Stimulated activated CD4-positive, alpha-beta T cell treated with anti-CD3 and anti-CD28 coated beads, TNF-alpha, amount 100 ng/mL, for 4 hours (primary cell): Measurements from ENCODE around the gene SORBS2.

ENCODE experiments used
- DNase-seq, 3 experiments: peaks; one replicate each; pipeline ENCODE4 v3.0.0-alpha.2; 2020; ENCODE audit warnings: low read depth in 3 of 3

Gene SORBS2

GRCh38 chr4:185679523-185679922, 132.5 kb downstream of the SORBS2 start:
- no peak for DNase-seq

GRCh38 chr4:185677637-185678314, 134.2 kb downstream of the SORBS2 start:
- DNase-seq: no peak

GRCh38 chr4:185672618-185673017, 139.4 kb downstream of the SORBS2 start:
- DNase-seq: no peak

- no peak for DNase-seq
Observed at GRCh38 chr4:185672151-185672550, 139.8 kb downstream of the SORBS2 start.

GRCh38 chr4:185671496-185671895, 140.5 kb downstream of the SORBS2 start:
- DNase-seq: no peak

GRCh38 chr4:185671066-185671465, 140.9 kb downstream of the SORBS2 start:
- DNase-seq: no peak

GRCh38 chr4:185669288-185669687, 142.7 kb downstream of the SORBS2 start:
- DNase-seq: no peak

GRCh38 chr4:185666156-185666555, 145.8 kb downstream of the SORBS2 start:
- no peak for DNase-seq

GRCh38 chr4:185665655-185666054, 146.3 kb downstream of the SORBS2 start:
- no peak for DNase-seq

GRCh38 chr4:185664481-185664880, 147.5 kb downstream of the SORBS2 start:
- DNase-seq: no peak

- no peak for DNase-seq
Observed at GRCh38 chr4:185662030-185662778, 149.8 kb downstream of the SORBS2 start.

- DNase-seq: no peak
Observed at GRCh38 chr4:185660340-185660739, 151.7 kb downstream of the SORBS2 start.

GRCh38 chr4:185657699-185658098, 154.3 kb downstream of the SORBS2 start:
- no peak for DNase-seq

- no peak for DNase-seq
Observed at GRCh38 chr4:185657183-185657582, 154.8 kb downstream of the SORBS2 start.

GRCh38 chr4:185656467-185656931, 155.5 kb downstream of the SORBS2 start:
- no peak for DNase-seq

GRCh38 chr4:185654965-185655554, 156.9 kb downstream of the SORBS2 start:
- DNase-seq: no peak

GRCh38 chr4:185654311-185654710, 157.7 kb downstream of the SORBS2 start:
- no peak for DNase-seq

- no peak for DNase-seq
Observed at GRCh38 chr4:185651851-185652250, 160.1 kb downstream of the SORBS2 start.

- no peak for DNase-seq
Observed at GRCh38 chr4:185651137-185651677, 160.8 kb downstream of the SORBS2 start.

- DNase-seq: no peak
Observed at GRCh38 chr4:185648631-185649030, 163.4 kb downstream of the SORBS2 start.

- DNase-seq: no peak
Observed at GRCh38 chr4:185645403-185645802, 166.6 kb downstream of the SORBS2 start.

GRCh38 chr4:185644408-185644807, 167.6 kb downstream of the SORBS2 start:
- no peak for DNase-seq

- DNase-seq: no peak
Observed at GRCh38 chr4:185642907-185643306, 169.1 kb downstream of the SORBS2 start.
